PC-3 (cell line): Measurements from ENCODE around the gene KLRG1. TPM values are rescaled to one million over a fixed set of nuclear protein-coding genes. Genes with fewer than 3 reads are reported as not detected.

Experiments
- ATAC-seq: fragments of 200-7000 bp; cut with Tn5 transposase; 2 replicates; pipeline ENCODE4 v1.9.1; 2020; ENCODE audit warnings: mild to moderate bottlenecking, moderate library complexity
- BruUV-seq: library from RNA; stranded (reverse); fragments of 400-500 nt; replicated peaks from 2 replicates; lab custom pipeline; 2021; lab: Mats Ljungman, UMichigan
- CTCF ChIA-PET: fragments of 300-600 bp; sonication (Branson Sonifier 250); formaldehyde crosslinking; loops from one replicate; lab custom pipeline; 2022; ENCODE audit warnings: antibody characterized with exemption; lab: Charles Lee
- POLR2A ChIA-PET: fragments of 300-600 bp; sonication (Branson Sonifier 250); formaldehyde crosslinking; loops from one replicate; lab custom pipeline; 2022; ENCODE audit warnings: antibody characterized with exemption; ENCODE audit not compliant: unreplicated experiment; lab: Charles Lee
- DNase-seq: peaks from one replicate; pipeline ENCODE4 v3.0.0-alpha.2; 2015
- H2AFZ ChIP-seq: fragments of 300-600 bp; sonication (generic); 2 replicates; pipeline ENCODE4 v1.6.0; 2016; ENCODE audit warnings: antibody characterized with exemption, low read length
- H3F3A ChIP-seq: fragments of 300-600 bp; sonication (generic); one replicate; pipeline ENCODE4 v1.6.0; 2017; ENCODE audit warnings: antibody characterized with exemption, low read length, control low read depth, mild to moderate bottlenecking; ENCODE audit not compliant: unreplicated experiment
- H3K27ac ChIP-seq: fragments of 300-600 bp; sonication (generic); 2 replicates; pipeline ENCODE4 v1.5.1; 2016; ENCODE audit warnings: mild to moderate bottlenecking, low read length
- H3K27me3 ChIP-seq: fragments of 300-600 bp; sonication (generic); 2 replicates; pipeline ENCODE4 v1.6.1; 2016; ENCODE audit warnings: low read length, mixed read lengths
- H3K36me3 ChIP-seq: fragments of 300-600 bp; sonication (generic); 2 replicates; pipeline ENCODE4 v1.6.1; 2016; ENCODE audit warnings: low read depth, mixed run types, low read length, mixed read lengths
- H3K4me1 ChIP-seq: fragments of 300-600 bp; sonication (generic); 2 replicates; pipeline ENCODE4 v1.5.1; 2016; ENCODE audit warnings: low read length; ENCODE audit not compliant: insufficient read depth
- H3K4me2 ChIP-seq: fragments of 300-600 bp; sonication (generic); 2 replicates; pipeline ENCODE4 v1.6.0; 2016; ENCODE audit warnings: low read length
- H3K4me3 ChIP-seq: fragments of 300-600 bp; sonication (generic); 2 replicates; pipeline ENCODE4 v1.5.1; 2016; ENCODE audit warnings: mild to moderate bottlenecking, low read length, mixed read lengths
- H3K79me2 ChIP-seq: fragments of 300-600 bp; sonication (generic); 2 replicates; pipeline ENCODE4 v1.6.1; 2017; ENCODE audit warnings: low read length, mixed read lengths
- H3K9ac ChIP-seq: fragments of 300-600 bp; sonication (generic); 2 replicates; pipeline ENCODE4 v1.6.0; 2016; ENCODE audit warnings: mild to moderate bottlenecking, low read length
- H3K9me2 ChIP-seq: fragments of 300-600 bp; sonication (generic); replicated peaks from 2 replicates; pipeline ENCODE4 v1.6.1; 2016; ENCODE audit warnings: mixed run types, low read length, mixed read lengths
- H3K9me3 ChIP-seq: fragments of 300-600 bp; sonication (generic); 2 replicates; pipeline ENCODE4 v1.6.1; 2016; ENCODE audit warnings: low read length, mixed read lengths
- H4K20me1 ChIP-seq: fragments of 300-600 bp; sonication (generic); 2 replicates; pipeline ENCODE4 v1.6.1; 2016; ENCODE audit warnings: low read length, mixed read lengths
- CTCF ChIP-seq: fragments of 300-600 bp; sonication (generic); conservative IDR thresholded peaks from 2 replicates; pipeline ENCODE4 v1.5.1; 2017; ENCODE audit warnings: antibody characterized with exemption, low read depth, mild to moderate bottlenecking, low read length
- EZH2 ChIP-seq: fragments of 300-600 bp; sonication (generic); IDR thresholded peaks from one replicate; pipeline ENCODE4 v1.6.1; 2017; ENCODE audit warnings: antibody characterized with exemption, mild to moderate bottlenecking, low read length; ENCODE audit not compliant: unreplicated experiment
- EZH2phosphoT487 ChIP-seq: fragments of 300-600 bp; sonication (generic); IDR thresholded peaks from 2 replicates; pipeline ENCODE4 v1.6.1; 2018; ENCODE audit warnings: mild to moderate bottlenecking, antibody characterized with exemption, low read length, borderline replicate concordance
- intact Hi-C: fragments of 100-400 bp; cut with micrococcal nuclease; formaldehyde crosslinking; loops from 2 replicates; pipeline ENCODE4 v1.9.0; 2023
- total RNA-seq: library from RNA; depleted of rRNA; stranded (reverse); fragments of >200 nt; gene quantifications from 2 replicates; pipeline ENCODE4 v1.2.3, GENCODE V29; 2014

KLRG1 gene
- total RNA-seq, 1 experiment from 2014 or later = 0.15 TPM

GRCh38 chr12:8995021-8995775 lies 5.9 kb downstream of the KLRG1 start:
- Histone ChIP-seq H3K4me2 (no peak overlapping the region), H3F3A (no peaks in the 10 kb centered on the region), H3K9me2 (no peaks in the 10 kb centered on the region), H3K9ac (no peak overlapping the region), H3K36me3 (no peaks in the 10 kb centered on the region), H4K20me1 (no peaks in the 10 kb centered on the region), H3K4me3 (no peak overlapping the region), H3K9me3 (no peaks in the 10 kb centered on the region), H3K27me3 (peaks cover 5% of the 10 kb centered on the region; the same call in 1 of the 2 replicates), H3K27ac (no peak overlapping the region), H3K4me1 (no peaks in the 10 kb centered on the region), H2AFZ (no peak overlapping the region), H3K79me2 (no peaks in the 10 kb centered on the region)
- ChIA-PET CTCF (no interaction called here), POLR2A (no interaction called here)
- TF ChIP-seq EZH2phosphoT487 (no peak), CTCF (no peak), EZH2 (no peak)
- ATAC-seq = no peak
- intact Hi-C loops = no loop called here
- no peak for DNase-seq
- no TSS peak for BruUV-seq

- Histone ChIP-seq H4K20me1 (no peaks in the 10 kb centered on the region), H3K4me1 (no peaks in the 10 kb centered on the region), H2AFZ (no peak overlapping the region), H3K27ac (no peak overlapping the region), H3K4me2 (no peak overlapping the region), H3K36me3 (no peaks in the 10 kb centered on the region), H3K9me3 (no peaks in the 10 kb centered on the region), H3F3A (no peaks in the 10 kb centered on the region), H3K79me2 (no peaks in the 10 kb centered on the region), H3K9me2 (no peaks in the 10 kb centered on the region), H3K4me3 (no peak overlapping the region), H3K9ac (no peak overlapping the region), H3K27me3 (peaks cover 5% of the 10 kb centered on the region; the same call in 1 of the 2 replicates)
- BruUV-seq = no TSS peak
- TF ChIP-seq CTCF (no peak), EZH2 (no peak), EZH2phosphoT487 (no peak)
- ChIA-PET CTCF (no interaction called here), POLR2A (no interaction called here)
- intact Hi-C loops = no loop called here
- no peak for ATAC-seq
- no peak for DNase-seq
Measured at GRCh38 chr12:8996682-8997405, 7.5 kb downstream of the KLRG1 start.

GRCh38 chr12:9001233-9001632 lies 11.9 kb downstream of the KLRG1 start:
- no peak for TF ChIP-seq EZH2phosphoT487
- TF ChIP-seq CTCF = no peak
- no peak for TF ChIP-seq EZH2
- H3K79me2 ChIP-seq = no peaks in the 10 kb centered on the region
- H3K4me2 ChIP-seq = no peak overlapping the region
- H3K9ac ChIP-seq = no peak overlapping the region
- H4K20me1 ChIP-seq = no peaks in the 10 kb centered on the region
- H3K4me1 ChIP-seq = no peaks in the 10 kb centered on the region
- CTCF ChIA-PET = no interaction called here
- no peak for DNase-seq
- no peak for ATAC-seq
- H3K4me3 ChIP-seq = no peak overlapping the region
- H3K9me3 ChIP-seq = no peaks in the 10 kb centered on the region
- no peaks in the 10 kb centered on the region for H3F3A ChIP-seq
- no peak overlapping the region for H3K27ac ChIP-seq
- POLR2A ChIA-PET = no interaction called here
- H3K36me3 ChIP-seq = no peaks in the 10 kb centered on the region
- intact Hi-C loops = no loop called here
- H3K27me3 ChIP-seq = no peaks in the 10 kb centered on the region
- no peak overlapping the region for H2AFZ ChIP-seq
- BruUV-seq = no TSS peak
- H3K9me2 ChIP-seq = no peaks in the 10 kb centered on the region
